GM18861 (cell line): Measurements from ENCODE around the gene RELB.
"Not testable (repeated sequence)": the region's sequence is repeated elsewhere in the genome, so short reads cannot be mapped to it uniquely, and the experiment has no call there.

Source experiments
- ATAC-seq: cut with Tn5 transposase; IDR thresholded peaks from one replicate; pipeline ENCODE4 v1.9.1; 2021; ENCODE audit not compliant: unreplicated experiment

RELB gene, protein sequence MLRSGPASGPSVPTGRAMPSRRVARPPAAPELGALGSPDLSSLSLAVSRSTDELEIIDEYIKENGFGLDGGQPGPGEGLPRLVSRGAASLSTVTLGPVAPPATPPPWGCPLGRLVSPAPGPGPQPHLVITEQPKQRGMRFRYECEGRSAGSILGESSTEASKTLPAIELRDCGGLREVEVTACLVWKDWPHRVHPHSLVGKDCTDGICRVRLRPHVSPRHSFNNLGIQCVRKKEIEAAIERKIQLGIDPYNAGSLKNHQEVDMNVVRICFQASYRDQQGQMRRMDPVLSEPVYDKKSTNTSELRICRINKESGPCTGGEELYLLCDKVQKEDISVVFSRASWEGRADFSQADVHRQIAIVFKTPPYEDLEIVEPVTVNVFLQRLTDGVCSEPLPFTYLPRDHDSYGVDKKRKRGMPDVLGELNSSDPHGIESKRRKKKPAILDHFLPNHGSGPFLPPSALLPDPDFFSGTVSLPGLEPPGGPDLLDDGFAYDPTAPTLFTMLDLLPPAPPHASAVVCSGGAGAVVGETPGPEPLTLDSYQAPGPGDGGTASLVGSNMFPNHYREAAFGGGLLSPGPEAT

DNA sequence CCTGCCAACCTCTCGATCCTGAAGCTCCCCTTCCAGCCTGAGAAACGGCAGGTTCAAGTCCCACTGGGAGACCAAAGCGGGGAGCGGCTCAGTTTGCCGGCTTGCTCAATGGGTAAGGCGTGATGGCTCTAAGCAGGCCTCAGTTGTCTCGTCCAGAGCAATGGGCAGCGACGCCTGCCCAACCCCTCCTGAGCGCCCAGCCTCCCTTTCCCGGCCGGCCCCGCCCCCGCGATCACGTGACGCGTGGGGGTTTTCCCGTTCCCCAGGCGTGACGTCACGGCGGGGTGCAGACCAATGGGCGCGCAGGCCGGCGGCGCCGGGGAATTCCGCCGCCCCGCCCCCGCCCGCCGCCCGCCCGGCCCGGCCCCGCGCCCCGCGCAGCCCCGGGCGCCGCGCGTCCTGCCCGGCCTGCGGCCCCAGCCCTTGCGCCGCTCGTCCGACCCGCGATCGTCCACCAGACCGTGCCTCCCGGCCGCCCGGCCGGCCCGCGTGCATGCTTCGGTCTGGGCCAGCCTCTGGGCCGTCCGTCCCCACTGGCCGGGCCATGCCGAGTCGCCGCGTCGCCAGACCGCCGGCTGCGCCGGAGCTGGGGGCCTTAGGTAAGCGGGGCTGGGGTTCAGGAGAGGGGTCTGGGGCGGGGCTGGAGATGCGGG lies at the start of gene RELB:
Gene RELB, plus strand, starts transcription at position 378 of the 653 bp plus-strand sequence. Its CDS starts 116 bp downstream, at position 494.
- peak; percentile 43 for ATAC-seq

DNA sequence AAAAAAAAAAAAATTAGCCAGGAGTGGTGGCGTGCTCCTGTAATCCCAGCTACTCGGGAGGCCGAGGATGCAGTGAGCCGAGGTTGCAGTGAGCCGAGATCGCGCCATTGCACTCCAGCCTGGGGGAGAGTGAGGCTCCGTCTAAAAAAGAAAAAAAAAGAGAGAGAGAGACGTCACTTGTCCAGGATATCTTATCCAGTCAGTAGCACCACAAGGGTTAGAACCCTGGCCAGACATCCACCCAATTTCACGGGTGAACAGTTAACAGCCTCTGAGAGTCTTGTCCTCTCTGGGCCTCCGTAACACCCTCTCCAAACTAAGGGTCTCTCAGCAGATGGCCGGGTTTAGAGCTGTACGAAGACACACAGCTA lies 47.0 kb upstream of the RELB start:
- peak; percentile 6 for ATAC-seq

DNA sequence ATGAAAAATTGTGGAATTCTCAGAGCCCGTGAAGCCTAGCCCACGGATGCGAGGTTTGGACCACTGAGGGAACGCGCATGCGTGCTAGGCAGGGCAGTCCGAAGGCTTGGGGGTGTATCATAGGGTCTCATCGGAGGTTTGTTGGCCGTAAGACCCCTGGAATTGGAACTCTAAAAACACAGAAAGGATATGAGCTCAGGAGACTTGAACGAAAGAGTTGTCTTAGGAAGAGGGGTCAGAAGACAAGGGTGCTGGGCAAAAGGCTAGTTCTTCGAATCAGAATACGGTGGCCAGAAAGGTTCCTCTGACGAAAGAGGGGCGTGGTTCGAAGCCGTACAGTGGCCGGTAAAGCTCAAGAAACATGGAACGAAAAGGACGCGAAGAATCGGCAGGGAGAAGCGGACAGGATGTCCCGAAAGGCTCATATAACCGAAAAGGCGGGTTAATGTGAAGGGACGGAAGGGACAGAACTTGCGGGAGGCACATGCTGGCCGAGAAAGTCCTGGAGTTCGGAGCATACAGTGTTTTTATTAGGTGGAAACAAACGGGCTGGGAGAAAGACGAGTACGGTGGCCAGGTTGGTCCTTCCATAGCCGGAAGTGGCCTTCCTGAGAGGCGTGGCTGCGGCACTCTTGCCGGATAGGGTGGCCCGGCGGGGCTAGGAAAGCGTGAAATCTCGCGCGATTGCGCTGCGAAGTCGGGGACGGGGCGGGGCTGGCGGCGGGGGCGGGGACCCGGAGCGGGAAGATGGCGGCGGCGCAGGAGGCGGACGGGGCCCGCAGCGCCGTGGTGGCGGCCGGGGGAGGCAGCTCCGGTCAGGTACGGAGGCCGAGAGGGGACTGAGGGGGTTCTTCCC lies 46.4 kb upstream of the RELB start, which contains the start of gene CLPTM1:
Gene CLPTM1, plus strand, starts transcription at position 732 of the 856 bp plus-strand sequence. Its CDS starts 16 bp downstream, at position 748.
- ATAC-seq, result peak; percentile 60

DNA sequence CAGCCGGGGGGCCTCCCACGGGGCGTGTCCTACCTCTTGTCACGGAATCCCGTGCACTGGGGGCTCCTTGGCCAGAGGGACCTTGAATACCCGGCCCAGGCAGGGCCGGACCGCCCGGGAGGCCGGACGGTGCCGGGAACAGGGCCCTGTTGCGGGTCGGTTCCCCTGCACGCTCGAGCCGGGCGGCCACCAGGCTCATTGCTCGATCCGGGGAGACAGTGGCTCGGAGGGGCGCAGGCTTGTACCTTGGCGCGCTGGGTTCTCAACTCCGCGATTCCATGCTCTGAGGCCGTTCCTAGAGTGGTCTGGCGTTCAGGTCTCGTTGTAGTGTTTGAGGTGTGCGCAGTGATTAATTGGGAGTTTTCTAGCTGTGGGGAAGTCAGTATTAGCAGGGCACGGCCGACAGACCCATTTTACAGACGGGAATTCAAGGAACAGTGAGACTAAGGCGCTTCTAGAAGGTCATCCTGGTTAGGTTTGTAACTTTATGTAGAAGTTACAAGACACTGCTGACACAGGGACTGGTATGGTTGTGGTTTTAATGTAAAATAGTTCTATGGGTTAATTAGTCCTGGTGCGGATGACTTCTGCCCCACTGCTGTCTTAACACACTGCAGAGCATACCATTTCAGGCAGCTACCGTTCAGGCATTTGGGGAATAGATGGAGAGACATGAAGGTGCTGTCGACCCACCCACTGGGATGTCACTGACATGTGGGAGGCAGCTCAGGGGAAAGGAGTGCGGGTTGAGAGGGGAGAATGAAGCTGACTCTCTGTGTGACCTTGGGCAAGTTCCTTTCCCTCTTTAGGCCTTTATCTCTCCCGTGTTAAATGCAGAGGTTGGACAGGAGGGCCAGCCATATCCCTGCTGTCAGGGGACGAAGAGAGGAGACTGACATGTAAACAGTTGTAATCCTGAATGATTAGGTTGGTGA lies 45.5 kb upstream of the RELB start:
- no peak for ATAC-seq

DNA sequence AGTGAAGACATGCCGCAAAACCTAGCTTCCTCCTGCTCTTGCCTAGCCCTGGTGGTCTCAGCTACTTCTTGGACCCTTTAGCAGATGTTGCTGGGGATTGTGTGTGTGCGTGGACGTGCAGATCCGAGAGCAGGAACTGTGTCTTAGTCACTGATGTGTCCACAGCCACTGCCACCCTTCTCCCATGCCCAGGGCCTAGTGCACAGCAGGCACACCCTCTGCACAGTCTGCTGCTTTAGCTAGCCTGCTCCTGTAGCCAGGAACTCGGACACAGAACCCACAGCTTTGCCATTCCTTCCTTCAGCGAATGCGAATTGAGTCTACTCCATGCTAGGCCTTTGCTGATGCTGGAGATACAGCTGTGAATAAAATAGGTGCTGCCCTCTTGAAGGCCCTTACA lies 43.7 kb upstream of the RELB start:
- no peak for ATAC-seq

DNA sequence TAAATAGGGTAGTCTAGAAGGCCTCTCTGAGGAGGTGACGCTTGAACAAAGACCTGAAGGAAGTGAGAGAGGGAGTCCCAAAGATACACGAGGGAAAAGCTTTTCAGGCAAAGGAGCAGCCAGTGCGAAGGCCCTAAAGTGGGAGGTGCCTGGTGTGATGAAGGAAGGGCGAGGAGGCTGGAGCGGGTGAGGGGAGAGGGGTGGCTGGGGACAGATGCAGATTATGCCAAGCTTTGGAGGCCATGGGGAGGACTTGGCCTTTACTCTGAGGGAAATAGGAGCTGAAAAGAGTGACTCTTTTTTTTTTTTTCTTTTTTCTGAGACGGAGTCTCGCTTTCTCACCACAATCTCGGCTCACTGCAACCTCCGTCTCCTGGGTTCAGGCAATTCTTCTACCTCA lies 43.2 kb upstream of the RELB start:
- no peak for ATAC-seq

DNA sequence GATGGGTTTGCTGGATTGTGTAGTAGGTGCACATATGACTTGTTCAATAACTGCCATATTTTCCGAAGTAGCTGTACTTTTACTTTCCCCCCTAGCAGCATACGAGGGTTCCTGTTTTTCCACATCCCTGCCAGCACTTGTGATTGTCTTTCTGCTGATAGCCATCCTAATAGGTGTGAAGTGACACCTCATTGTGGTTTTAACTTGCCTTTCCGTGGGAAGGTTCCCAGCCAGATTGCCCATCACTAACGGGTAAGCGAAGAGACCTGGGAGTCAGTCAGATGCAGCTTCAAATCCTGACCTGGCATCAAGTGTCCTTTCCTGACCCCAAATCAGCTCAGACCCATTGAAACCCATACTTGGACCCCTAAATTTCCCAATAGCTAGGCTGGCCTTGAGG lies 41.6 kb upstream of the RELB start:
- ATAC-seq, result no peak

DNA sequence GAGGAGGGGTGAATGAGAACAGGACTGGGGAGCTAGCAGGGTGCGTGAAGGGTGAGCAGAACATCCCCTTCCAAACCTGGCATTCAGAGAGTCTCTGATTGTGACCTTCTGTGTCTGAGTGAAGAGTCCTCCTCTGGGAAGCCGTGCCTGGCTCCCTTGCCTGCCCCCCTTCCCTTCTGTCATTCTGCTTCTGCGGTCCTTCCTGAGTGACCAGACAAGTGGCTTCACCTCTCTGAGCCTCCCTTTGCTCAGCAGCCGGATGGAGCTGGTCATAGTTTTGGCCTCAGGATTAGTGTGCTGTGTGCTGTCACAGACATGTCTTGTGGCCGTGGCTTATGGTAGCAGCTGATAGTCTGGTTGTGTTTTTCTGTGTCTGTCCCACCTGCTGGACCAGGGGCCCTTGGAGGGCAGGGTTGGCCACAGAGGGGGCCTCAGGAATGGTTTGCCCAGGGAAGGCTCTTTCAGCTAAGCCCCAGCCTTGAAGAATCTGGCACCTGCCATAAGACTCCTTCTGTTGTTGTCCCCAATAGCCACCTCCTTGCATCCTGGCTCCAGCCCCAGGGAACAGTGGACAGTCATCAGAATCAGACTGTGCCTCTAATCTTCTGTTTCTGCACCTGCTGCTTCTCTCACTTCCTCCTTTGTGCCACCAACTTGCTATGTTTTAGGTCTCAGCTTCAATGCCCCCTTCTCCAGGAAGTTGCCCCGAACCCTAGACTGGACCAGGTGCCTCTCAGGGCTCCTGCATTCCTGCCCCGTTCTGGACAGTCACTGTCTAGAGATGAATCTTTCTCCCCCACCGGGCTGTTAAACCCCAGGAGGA lies 40.1 kb upstream of the RELB start:
- no peak for ATAC-seq

DNA sequence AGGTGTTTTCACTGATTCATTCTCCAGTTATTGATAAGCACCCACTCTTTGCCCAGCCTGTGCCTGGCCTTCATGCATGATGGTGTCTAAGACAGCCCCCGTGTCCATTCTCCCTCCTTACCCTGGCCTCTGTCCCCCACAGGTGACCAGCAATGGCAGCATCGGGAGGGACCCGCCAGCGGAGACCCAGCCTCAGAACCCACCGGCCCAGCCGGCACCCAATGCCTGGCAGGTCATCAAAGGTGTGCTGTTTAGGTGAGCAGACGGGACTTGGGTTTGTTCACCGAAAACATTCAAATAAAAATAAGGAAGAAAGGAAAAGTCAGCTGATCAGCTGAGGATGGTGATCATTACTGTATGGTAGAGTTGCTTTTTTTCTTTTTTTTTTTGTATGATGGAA lies 39.4 kb upstream of the RELB start:
- no peak for ATAC-seq

DNA sequence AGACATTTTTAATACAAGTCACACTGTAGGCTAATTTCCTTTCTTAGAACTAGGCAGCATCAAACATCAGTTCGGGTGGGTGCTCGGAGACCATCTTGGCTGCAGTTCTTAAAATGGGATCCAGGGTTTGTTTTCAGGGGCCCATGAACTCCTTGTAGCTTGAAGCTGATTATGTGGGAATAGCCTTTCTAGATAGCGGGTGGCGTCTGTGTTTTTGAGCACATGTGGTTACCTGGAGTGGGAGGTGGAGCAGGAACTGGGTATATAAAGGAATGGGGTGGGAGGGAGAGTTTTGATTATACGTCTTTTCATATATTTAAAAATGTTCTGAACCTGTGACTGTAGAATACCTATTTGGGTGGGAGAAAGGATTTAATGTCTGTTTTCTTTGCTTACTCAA lies 33.1 kb upstream of the RELB start:
- ATAC-seq, result no peak

DNA sequence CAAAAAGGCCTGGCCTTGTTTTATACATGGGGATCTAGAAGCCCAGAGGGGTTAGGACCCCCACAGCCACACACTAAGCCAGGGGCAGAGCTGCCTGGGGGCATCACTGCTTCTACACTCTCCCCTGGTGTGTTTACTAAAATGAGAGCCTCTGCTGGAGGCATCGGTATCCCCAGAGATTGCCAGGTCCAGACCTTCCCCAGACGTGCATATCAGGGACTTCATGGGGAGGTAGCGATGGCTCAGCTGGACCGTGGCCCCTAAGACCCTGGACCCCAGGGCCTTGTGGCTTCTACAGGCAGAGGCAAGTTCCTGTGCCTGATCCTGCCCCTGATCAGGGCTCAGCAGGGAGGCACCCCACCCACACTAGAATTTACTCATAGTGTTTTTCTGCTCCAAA lies 32.6 kb upstream of the RELB start:
- ATAC-seq, result no peak

DNA sequence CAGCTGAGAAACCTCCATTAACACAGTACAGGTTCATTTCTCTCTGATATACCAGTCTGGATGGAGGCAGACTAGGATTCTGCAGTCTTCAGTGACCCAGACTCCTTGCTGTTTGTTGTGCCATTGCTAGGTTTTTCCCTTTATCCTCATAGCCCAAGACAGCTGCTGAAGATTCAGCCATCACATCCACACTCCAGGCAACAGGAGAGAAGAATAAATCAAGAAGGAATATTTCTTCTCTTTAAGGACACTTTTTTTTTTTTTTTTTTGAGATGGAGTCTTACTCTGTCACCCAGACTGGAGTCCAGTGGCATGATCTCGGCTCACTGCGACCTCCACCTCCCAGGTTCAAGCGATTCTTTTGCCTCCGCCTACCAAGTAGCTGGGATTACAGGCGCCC lies 31.8 kb upstream of the RELB start:
- no peak for ATAC-seq

DNA sequence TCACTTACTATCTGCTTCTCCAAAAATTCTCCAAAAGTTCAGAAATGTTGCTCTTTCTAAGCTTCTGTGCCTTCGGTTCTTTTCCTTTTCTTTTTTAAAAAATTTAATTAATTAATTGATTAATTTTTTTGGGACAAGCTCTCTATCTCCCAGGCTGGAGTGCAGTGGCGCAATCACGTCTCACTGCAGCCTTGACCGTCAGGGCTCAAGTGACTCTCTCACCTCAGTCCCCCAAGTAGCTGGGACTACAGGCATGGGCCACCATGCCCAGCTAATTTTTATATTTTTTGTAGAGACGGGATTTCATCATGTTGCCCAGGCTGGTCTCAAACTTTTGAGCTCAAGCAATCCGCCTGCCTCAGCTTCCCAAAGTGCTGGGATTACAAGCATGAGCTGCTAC lies 29.8 kb upstream of the RELB start:
- ATAC-seq, result not testable (repeated sequence)

DNA sequence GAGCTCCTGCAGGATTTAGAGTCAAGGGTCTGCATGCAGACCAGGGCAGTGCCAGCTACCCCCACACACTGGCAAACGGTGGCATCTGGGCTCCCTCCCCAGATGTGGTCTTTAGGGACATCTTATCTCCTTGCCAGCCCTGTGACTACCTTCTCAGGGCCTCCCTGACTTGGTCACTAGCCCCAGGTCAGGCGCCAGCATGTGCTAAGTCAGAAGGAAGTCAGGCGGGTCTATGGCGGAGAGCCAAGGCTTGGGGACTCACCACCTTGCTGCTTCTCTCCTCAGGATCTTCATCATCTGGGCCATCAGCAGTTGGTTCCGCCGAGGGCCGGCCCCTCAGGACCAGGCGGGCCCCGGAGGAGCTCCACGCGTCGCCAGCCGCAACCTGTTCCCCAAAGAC lies 28.5 kb upstream of the RELB start:
- no peak for ATAC-seq

DNA sequence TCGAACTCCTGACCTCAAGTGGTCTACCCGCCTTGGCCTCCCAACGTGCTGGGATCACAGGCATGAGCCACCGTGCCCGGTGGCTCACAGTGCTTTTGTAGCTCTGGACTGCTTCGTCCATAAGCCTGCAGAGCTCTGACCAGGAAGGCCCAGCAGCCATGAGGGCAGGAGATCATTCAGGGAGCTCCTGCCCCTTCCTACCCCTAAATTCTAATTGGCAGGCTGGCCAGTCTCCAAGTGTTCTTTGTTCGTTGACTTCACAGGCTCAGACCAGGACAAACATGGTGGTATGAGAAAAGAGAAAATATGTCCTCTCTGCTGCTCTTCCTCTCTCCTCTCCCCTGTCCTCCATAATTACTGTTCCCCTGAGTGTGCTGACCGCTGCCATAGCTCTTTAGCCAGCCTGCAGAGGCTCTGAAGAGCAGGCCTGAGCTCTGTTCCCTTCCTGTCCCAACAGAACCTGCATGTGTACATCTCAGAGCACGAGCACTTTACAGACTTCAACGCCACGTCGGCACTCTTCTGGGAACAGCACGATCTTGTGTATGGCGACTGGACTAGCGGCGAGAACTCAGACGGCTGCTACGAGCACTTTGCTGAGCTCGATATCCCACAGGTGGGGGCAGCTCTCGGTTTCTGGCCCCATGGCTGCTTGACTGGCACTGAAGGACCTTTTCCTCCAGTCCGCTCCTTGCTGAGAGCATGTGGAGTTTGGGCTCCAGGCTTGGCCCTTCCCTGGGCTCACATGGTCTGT lies 27.1 kb upstream of the RELB start:
- no peak for ATAC-seq

DNA sequence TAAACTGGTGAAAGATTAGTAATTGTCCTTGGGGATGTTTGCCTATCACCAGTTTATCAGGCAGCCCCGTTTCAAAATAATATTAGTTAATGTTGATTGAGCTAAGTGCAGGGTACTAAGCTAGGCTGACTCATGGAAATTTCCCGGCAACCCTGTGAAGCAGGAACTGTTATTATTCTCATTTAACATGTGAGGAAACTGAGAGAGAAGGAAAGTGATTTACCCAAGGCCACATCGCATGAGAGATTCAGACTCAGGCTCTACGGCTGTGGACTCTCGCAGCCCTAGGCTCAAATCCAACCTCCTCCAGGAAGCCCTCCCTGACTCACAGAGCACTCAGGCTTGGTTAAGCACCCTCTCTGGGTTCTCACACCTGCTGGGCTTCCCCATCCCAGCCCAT lies 26.4 kb upstream of the RELB start:
- no peak for ATAC-seq

DNA sequence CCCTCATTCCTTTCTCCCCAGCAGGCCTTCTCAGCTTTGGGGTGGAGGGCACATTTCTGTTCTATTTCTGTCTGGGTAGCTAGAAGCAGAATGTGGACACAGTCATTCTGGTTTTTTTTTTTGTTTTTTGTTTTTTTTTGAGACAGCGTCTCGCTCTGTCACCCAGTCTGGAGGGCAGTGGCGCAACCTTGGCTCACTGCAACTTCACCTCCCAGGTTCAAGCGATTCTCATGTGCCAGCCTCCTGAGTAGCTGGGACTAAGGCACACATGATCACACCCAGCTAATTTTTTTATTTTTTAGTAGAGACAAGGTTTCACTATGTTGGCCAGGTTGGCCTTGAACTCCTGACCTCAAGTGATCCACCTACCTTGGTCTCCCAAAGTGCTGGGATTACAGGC lies 25.8 kb upstream of the RELB start:
- no peak for ATAC-seq

DNA sequence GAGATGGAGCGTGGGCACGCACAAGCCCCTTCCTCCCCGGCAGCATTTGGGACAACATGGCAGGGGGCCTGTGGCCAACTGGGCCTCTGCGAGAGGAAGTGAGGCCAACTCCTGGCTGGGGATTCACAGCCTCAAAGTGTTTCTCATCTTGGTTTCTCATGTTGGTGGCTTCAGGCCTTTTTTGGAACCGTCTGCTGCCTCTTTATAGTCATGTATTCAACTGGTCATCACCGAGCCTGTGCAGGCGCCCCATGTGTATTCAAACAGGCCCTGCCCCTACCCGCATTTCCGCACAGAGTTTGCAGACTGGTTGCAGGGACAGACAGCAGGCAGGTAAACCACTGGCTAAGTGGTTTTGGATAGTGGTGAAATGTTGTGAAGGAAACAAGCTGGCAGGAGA lies 17.3 kb upstream of the RELB start:
- no peak for ATAC-seq

DNA sequence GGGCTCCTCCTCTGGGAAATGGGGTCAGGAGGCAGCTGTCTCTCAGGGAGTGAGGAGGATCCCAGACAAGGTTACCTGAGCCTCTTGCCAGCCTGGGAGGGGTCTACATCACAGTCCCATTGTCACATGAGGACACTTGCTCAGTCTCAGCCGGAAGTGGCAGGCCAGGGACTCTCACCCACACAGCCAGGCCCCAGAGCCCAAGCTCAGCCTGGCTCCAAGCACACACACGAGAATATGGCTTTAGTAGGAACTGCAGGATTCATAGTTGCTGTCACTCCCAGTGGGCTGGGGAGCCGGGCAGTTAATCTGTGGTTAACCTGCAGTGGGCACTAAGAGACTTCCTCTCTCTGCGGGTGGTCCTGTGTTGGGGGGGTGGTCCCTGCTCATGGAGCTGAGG lies 15.8 kb upstream of the RELB start:
- no peak for ATAC-seq
